ENCODE data around the gene GPNMB. TPM values are rescaled to one million over a fixed set of nuclear protein-coding genes. Genes with fewer than 3 reads are reported as not detected.

GPNMB gene
- total and polyA plus RNA-seq, 2 of the 13 experiments (the other 11 are each of a cell fraction or from before 2014, with no cell fraction given), result 1.1 to 1.6 TPM

DNA sequence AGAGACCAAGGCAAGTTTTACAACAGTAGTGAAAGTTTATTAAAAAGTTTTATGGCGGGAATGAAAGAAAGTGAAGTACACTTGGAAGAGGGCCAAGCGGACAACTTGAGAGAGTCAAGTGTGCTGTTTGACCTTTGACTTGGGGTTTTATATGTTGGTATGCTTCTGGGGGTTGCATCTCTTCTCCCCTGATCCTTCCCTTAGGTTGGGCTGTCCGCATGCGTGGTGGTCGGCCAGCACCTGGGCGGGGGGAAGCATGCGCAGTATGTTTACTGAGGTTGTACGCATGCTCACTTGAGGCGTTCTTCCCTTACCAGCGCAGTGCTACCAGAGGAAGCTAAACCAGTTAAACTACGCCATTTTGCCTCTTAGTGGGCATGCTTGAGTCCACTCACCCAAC, 32.8 kb upstream of the GPNMB start:
- peaks cover 15% of the 10 kb centered on the region; the same call in 1 of the 2 replicates for H3K4me1 ChIP-seq (ENCODE audit: insufficient read depth, low read length)
- no peak overlapping the region for H2AFZ ChIP-seq (ENCODE audit: low read length)
- no peaks in the 10 kb centered on the region for H3K9me3 ChIP-seq (ENCODE audit: low read length)
- H3K27me3 ChIP-seq (ENCODE audit: control insufficient read depth in 1 of 2, insufficient read depth in 2 of 2, low read length in 2 of 2), result 0 out of 5 replicates have a peak, but pooled peaks cover 0 to 5% of the 10 kb centered on the region in 2 experiments
- TF ChIP-seq NCOR1 (IDR thresholded peaks at IDR 0.05; ENCODE audit: borderline replicate concordance, low read length) (no peak), ZNF850 (CRISPR knock-in tag; conservative IDR thresholded peaks at IDR 0.05) (no peak), KLF6 (CRISPR knock-in tag; IDR thresholded peaks at IDR 0.05) (no peak), ZNF558 (CRISPR knock-in tag; IDR thresholded peaks at IDR 0.05; ENCODE audit: borderline replicate concordance) (no peak), NFRKB (IDR thresholded peaks at IDR 0.05) (no peak), NAIF1 (CRISPR knock-in tag; IDR thresholded peaks at IDR 0.05; ENCODE audit: borderline replicate concordance) (no peak), ZKSCAN5 (CRISPR knock-in tag; IDR thresholded peaks at IDR 0.05) (no peak), NCOA2 (CRISPR knock-in tag; IDR thresholded peaks at IDR 0.05) (no peak), SP1 (IDR thresholded peaks at IDR 0.05) (no peak), SP1 (CRISPR knock-in tag; IDR thresholded peaks at IDR 0.05) (no peak), ZNF354B (CRISPR knock-in tag; IDR thresholded peaks at IDR 0.05) (no peak)
- TF ChIP-seq, protein P1, sequence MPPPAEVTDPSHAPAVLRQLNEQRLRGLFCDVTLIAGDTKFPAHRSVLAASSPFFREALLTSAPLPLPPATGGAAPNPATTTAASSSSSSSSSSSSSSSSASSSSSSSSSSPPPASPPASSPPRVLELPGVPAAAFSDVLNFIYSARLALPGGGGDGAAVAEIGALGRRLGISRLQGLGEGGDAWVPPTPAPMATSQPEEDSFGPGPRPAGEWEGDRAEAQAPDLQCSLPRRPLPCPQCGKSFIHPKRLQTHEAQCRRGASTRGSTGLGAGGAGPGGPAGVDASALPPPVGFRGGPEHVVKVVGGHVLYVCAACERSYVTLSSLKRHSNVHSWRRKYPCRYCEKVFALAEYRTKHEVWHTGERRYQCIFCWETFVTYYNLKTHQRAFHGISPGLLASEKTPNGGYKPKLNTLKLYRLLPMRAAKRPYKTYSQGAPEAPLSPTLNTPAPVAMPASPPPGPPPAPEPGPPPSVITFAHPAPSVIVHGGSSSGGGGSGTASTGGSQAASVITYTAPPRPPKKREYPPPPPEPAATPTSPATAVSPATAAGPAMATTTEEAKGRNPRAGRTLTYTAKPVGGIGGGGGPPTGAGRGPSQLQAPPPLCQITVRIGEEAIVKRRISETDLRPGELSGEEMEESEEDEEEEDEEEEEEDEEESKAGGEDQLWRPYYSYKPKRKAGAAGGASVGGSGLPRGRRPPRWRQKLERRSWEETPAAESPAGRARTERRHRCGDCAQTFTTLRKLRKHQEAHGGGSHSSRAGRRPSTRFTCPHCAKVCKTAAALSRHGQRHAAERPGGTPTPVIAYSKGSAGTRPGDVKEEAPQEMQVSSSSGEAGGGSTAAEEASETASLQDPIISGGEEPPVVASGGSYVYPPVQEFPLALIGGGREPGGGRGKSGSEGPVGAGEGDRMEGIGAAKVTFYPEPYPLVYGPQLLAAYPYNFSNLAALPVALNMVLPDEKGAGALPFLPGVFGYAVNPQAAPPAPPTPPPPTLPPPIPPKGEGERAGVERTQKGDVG (CRISPR knock-in tag; IDR thresholded peaks at IDR 0.05; ENCODE audit: borderline replicate concordance), result no peak
- TF ChIP-seq, protein P2, sequence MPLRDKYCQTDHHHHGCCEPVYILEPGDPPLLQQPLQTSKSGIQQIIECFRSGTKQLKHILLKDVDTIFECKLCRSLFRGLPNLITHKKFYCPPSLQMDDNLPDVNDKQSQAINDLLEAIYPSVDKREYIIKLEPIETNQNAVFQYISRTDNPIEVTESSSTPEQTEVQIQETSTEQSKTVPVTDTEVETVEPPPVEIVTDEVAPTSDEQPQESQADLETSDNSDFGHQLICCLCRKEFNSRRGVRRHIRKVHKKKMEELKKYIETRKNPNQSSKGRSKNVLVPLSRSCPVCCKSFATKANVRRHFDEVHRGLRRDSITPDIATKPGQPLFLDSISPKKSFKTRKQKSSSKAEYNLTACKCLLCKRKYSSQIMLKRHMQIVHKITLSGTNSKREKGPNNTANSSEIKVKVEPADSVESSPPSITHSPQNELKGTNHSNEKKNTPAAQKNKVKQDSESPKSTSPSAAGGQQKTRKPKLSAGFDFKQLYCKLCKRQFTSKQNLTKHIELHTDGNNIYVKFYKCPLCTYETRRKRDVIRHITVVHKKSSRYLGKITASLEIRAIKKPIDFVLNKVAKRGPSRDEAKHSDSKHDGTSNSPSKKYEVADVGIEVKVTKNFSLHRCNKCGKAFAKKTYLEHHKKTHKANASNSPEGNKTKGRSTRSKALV (CRISPR knock-in tag; IDR thresholded peaks at IDR 0.05), result no peak
- TF ChIP-seq, protein P3, sequence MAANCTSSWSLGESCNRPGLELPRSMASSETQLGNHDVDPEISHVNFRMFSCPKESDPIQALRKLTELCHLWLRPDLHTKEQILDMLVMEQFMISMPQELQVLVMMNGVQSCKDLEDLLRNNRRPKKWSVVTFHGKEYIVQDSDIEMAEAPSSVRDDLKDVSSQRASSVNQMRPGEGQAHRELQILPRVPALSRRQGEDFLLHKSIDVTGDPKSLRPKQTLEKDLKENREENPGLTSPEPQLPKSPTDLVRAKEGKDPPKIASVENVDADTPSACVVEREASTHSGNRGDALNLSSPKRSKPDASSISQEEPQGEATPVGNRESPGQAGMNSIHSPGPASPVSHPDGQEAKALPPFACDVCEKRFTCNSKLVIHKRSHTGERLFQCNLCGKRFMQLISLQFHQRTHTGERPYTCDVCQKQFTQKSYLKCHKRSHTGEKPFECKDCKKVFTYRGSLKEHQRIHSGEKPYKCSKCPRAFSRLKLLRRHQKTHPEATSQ (CRISPR knock-in tag; IDR thresholded peaks at IDR 0.05; ENCODE audit: borderline replicate concordance), result no peak
- in situ Hi-C loops (cut with HindIII; ENCODE audit: extremely low pct_ligation_motif_present, low pct_unique_long_range_greater_than_20kb) (no loop called here), intact Hi-C loops (cut with micrococcal nuclease; ENCODE audit: unreplicated experiment) (no loop called here)
- H3K4me2 ChIP-seq (ENCODE audit: low read depth, low read length), result no peak overlapping the region
- DNase-seq (ENCODE audit: low spot score), result no peak
- H3K4me3 ChIP-seq (replicated peaks in 1 of 3; ENCODE audit: insufficient read depth in 1 of 3, low read depth in 2 of 3, low read length in 3 of 3), result no peak overlapping the region
- H4K20me1 ChIP-seq (ENCODE audit: insufficient read depth, low read length), result no peaks in the 10 kb centered on the region
- no TSS peak for BruUV-seq (replicated peaks)
- H3K27ac ChIP-seq (ENCODE audit: extremely low read length, insufficient read depth, low read length), result no peak overlapping the region
- ATAC-seq, result no peak
- POLR2A ChIA-PET, result no interaction called here
- no peaks in the 10 kb centered on the region for H3K79me2 ChIP-seq (ENCODE audit: insufficient read depth, low read length)
- no peaks in the 10 kb centered on the region for H3K36me3 ChIP-seq (replicated peaks in 1 of 2; ENCODE audit: control insufficient read depth in 1 of 2, insufficient read depth in 2 of 2, low read length in 2 of 2)
- FAIRE-seq, result no peak
- 90% methylated on average over 10 of the region's 11 CpGs for WGBS (ENCODE audit: low lambda C conversion rate)
- H3K9ac ChIP-seq (ENCODE audit: insufficient read depth, low read depth, low read length), result no peak overlapping the region
- CTCF ChIA-PET (ENCODE audit: low intra/inter-chr PET ratio, low total read pairs), result no interaction called here

All from HepG2 (cell line).